ENCODE results near the gene SLC9A1. TPM values are rescaled to one million over a fixed set of nuclear protein-coding genes. Genes with fewer than 3 reads are reported as not detected.

The SLC9A1 gene
- total RNA-seq, 1 donor from 2014 or later: 13.6 TPM

GRCh38 chr1:27136998-27137542 is 17.9 kb downstream of the SLC9A1 start:
- Mint-ChIP-seq H3K27me3 (no peaks in the 10 kb centered on the region), H3K36me3 (ENCODE audit: low read depth) (no peaks in the 10 kb centered on the region), H3K9me3 (no peaks in the 10 kb centered on the region), H3K4me1 (peaks cover 56% of the 10 kb centered on the region), H3K27ac (peak overlapping the region; percentile 93), H3K4me3 (peak overlapping the region; percentile 66)
- DNase-seq: peak; percentile 41
- ATAC-seq (ENCODE audit: low read depth): peak; percentile 83
- CTCF ChIA-PET: interaction anchor here (0.7 kb wide), 1 partner anchor 18 kb away, joined by 4 read pairs; the partner anchor contains the start of gene SLC9A1
- intact Hi-C loops (cut with micrococcal nuclease): loop anchor here (1.0 kb wide), 1 partner anchor 18 kb away; the partner anchor contains the start of gene SLC9A1
- no peak for TF ChIP-seq CTCF (IDR thresholded peaks at IDR 0.05)
- POLR2A ChIA-PET: interaction anchor here (0.6 to 12.3 kb wide), 4 partner anchors 13 to 30 kb away, joined by 3 to 127 read pairs (median 4); partner anchors contain the start of gene SLC9A1

- no peak for DNase-seq
- H3K4me1 Mint-ChIP-seq: peaks cover 61% of the 10 kb centered on the region
Measured at GRCh38 chr1:27136236-27136551, 18.7 kb downstream of the SLC9A1 start.

GRCh38 chr1:27135541-27136235 is 19.2 kb downstream of the SLC9A1 start:
- Mint-ChIP-seq H3K27me3 (no peaks in the 10 kb centered on the region), H3K4me1 (peaks cover 64% of the 10 kb centered on the region), H3K4me3 (no peak overlapping the region), H3K27ac (peak overlapping the region; percentile 52), H3K9me3 (no peaks in the 10 kb centered on the region), H3K36me3 (ENCODE audit: low read depth) (no peaks in the 10 kb centered on the region)
- CTCF ChIA-PET: interaction anchor here (0.9 to 2.7 kb wide), 3 partner anchors 24 to 161 kb away, joined by 3 to 10 read pairs (median 5); no protein-coding TSS in a partner anchor
- POLR2A ChIA-PET: interaction anchor here (0.6 to 12.3 kb wide), 3 partner anchors 9 to 29 kb away, joined by 3 to 127 read pairs (median 4); partner anchors contain the start of gene SLC9A1
- no peak for DNase-seq
- ATAC-seq (ENCODE audit: low read depth): no peak
- intact Hi-C loops (cut with micrococcal nuclease): no loop called here
- TF ChIP-seq CTCF (IDR thresholded peaks at IDR 0.05): no peak

More at GRCh38 chr1:27136236-27136551, 18.7 kb downstream of the SLC9A1 start:
- intact Hi-C loops (cut with micrococcal nuclease): no loop called here
- Mint-ChIP-seq H3K27ac (peak overlapping the region; percentile 93), H3K4me3 (no peak overlapping the region), H3K27me3 (no peaks in the 10 kb centered on the region), H3K9me3 (no peaks in the 10 kb centered on the region), H3K36me3 (ENCODE audit: low read depth) (no peaks in the 10 kb centered on the region)
- no peak for ATAC-seq (ENCODE audit: low read depth)
- ChIA-PET POLR2A (interaction anchor here (0.6 to 12.3 kb wide), 3 partner anchors 16 to 29 kb away, joined by 3 to 127 read pairs (median 5); partner anchors contain the start of gene SLC9A1), CTCF (interaction anchor here (0.9 to 2.7 kb wide), 3 partner anchors 24 to 160 kb away, joined by 3 to 10 read pairs (median 5); no protein-coding TSS in a partner anchor)
- no peak for TF ChIP-seq CTCF (IDR thresholded peaks at IDR 0.05)

GRCh38 chr1:27133991-27134390 is 20.9 kb downstream of the SLC9A1 start:
- ChIA-PET CTCF (interaction anchor here (1.4 to 2.7 kb wide), 3 partner anchors 22 to 162 kb away, joined by 5 to 10 read pairs (median 6); no protein-coding TSS in a partner anchor), POLR2A (interaction anchor here (12.3 kb wide), 1 partner anchor 18 kb away, joined by 127 read pairs; the partner anchor contains the start of gene SLC9A1)
- Mint-ChIP-seq H3K27ac (peak overlapping the region; percentile 61), H3K4me1 (peaks cover 62% of the 10 kb centered on the region), H3K36me3 (ENCODE audit: low read depth) (no peaks in the 10 kb centered on the region), H3K27me3 (no peaks in the 10 kb centered on the region), H3K9me3 (no peaks in the 10 kb centered on the region), H3K4me3 (no peak overlapping the region)
- DNase-seq: no peak
- TF ChIP-seq CTCF (IDR thresholded peaks at IDR 0.05): no peak
- intact Hi-C loops (cut with micrococcal nuclease): loop anchor here (1.0 kb wide), 1 partner anchor 22 kb away; no protein-coding TSS in a partner anchor
- ATAC-seq (ENCODE audit: low read depth): peak; percentile 68

- Mint-ChIP-seq H3K27ac (peak overlapping the region; percentile 35), H3K4me1 (peaks cover 57% of the 10 kb centered on the region), H3K4me3 (no peak overlapping the region), H3K27me3 (no peaks in the 10 kb centered on the region), H3K36me3 (ENCODE audit: low read depth) (peaks cover under 1% of the 10 kb centered on the region), H3K9me3 (no peaks in the 10 kb centered on the region)
- intact Hi-C loops (cut with micrococcal nuclease): no loop called here
- no peak for TF ChIP-seq CTCF (IDR thresholded peaks at IDR 0.05)
- ATAC-seq (ENCODE audit: low read depth) (no peak), DNase-seq (no peak)
- ChIA-PET POLR2A (interaction anchor here (0.7 to 12.3 kb wide), 2 partner anchors 19 to 29 kb away, joined by 4 to 127 read pairs; partner anchors contain the start of gene SLC9A1), CTCF (interaction anchor here (1.8 kb wide), 1 partner anchor 21 kb away, joined by 6 read pairs; no protein-coding TSS in a partner anchor)
Measured at GRCh38 chr1:27133158-27133557, 21.8 kb downstream of the SLC9A1 start.

All from activated B cell treated with CpG ODN at 0.5 μM for 24 hours (primary cell).